Right renal pelvis (tissue), 4 donors: Measurements from ENCODE around the gene FBLN1. TPM values are rescaled to one million over a fixed set of nuclear protein-coding genes. Genes with fewer than 3 reads are reported as not detected.
A peak's percentile ranks its signal among the peaks of the same experiment; 100 is the strongest.

Source experiments
- DNase-seq, 4 donors: peaks; one replicate each; pipeline ENCODE4 v3.0.0-alpha.2; 2013; ENCODE audit warnings: low read depth in 4 of 4, low spot score in 3 of 4, missing footprints in 1 of 4
- polyA plus RNA-seq, 4 donors: library from polyadenylated mRNA; unstranded; fragments of 120-200 nt; gene quantifications; one replicate each; pipeline ENCODE4 v1.2.1, GENCODE V29; 2013; ENCODE audit not compliant: insufficient read length in 4 of 4

The FBLN1 gene
- polyA plus RNA-seq, 4 donors = 95.2 to 194 (median 139) TPM

DNA sequence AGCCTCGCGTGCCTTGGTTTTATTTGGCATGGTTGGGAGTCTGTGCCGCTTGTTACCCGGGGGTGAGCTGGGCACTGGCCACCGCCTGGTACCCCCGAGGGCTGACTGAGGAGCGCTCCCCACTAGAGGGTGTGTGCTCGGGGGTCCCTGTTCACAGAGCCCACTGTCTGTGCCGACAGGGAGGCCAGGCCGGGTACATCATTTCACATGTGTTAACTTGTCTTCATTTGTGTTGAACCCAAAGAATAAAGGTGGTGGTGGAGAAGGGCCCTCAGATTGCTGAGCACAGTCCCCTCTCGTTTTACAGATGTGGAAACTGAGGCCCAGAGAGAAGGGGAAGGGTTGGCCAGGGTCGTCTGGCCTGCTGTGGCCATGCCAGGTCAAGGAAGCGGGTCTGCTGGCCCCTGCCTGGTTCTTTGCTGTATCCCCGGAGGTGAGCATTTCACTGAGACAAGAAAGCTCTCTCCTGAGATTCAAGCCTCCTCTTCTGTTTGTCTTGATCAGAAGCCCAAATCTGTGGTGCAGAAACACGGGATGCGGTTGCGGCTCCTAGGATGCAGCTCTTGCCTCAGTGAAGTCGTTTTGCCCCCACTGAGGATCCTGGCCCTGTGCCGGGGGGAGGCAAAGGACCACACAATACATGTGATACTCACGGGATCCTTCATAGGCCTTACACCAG lies 60.8 kb downstream of the FBLN1 start:
- no peak for DNase-seq

DNA sequence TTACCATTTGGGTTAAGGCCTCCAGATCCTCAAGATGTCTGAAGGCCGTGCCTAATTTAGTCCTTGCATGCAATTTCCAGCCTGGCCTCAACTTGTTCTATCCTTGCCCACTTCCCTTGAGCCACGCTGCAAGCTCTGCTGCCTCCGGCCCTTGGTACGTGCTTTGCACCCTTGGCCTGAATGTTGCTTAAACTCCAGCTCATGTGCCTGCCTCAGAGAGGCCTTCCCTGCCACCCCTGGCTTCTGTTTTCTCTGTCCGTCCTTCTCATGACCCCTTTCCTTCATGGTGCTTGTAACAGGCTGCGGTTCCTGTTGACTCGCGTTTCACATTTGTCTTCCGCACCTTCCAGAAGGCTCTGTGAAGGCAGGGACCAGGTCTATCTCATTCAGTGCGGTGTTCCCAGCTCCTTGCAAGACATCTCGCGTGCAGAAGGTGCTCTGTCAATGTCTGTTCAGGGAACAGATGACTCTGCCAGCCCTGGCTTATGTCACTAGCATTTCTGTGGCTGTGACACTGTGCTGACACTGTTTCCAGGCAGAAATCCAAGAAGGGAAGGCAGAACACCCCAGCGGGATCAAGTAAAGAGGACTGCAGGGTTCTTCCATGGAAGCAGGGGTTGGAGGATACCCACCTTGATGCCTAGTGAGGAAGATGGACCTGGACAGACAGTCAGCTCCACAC lies 61.8 kb downstream of the FBLN1 start:
- DNase-seq = no peak

DNA sequence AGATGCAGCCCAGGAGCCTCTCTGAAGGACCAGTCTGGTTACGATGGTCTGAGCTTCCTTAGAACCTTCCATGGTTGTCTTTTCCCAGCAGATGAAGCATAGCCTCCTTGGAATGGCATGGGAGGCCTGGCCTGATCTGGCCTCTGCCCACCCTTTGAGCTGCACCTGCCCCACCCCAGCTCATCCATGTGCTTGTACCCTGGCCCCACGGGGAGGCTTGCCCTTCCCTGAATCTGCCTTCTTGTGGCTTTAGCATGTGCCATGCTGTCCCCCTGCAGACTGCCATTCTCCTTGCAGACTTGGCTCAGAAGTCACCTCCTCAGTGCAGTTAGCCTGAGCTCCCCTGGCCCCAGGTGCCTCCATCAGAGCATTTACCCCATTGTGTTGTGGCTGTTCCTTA lies 62.5 kb downstream of the FBLN1 start:
- no peak for DNase-seq

DNA sequence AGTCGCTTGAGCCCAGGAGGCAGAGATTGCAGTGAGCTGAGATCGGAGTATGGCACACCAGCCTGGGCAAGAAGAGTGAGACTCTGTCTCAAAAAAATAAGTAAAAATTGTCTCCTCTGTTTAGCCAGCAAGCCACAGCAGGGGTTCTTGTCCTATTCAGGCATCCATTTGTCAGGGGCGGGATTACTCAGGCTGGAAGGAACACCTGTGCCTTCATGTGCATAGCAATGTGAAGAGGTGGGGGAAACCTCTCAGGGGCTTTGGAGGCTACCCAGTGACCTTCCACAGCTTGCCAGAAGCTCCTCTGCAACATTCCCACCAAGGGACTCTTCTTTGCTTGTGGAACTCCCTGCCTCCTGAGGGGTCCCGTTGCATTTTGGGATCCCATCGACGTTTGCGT lies 63.3 kb downstream of the FBLN1 start:
- no peak for DNase-seq

DNA sequence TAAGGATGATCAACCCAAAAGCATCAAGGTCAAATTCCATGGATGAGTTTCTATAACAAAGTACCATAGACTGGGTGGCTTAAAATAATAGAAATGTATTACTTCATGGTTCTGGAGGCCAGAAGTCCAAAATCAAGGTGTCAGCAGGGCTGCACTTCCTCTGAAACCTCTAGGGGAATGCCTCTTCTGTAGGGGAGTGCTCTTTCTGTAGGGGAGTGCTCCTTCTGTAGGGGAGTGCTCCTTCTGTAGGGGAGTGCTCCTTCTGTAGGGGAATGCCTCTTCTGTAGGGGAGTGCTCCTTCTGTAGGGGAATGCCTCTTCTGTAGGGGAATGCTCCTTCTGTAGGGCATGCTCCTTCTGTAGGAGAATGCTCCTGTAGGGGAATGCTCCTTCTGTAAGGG lies 65.5 kb downstream of the FBLN1 start:
- no peak for DNase-seq

DNA sequence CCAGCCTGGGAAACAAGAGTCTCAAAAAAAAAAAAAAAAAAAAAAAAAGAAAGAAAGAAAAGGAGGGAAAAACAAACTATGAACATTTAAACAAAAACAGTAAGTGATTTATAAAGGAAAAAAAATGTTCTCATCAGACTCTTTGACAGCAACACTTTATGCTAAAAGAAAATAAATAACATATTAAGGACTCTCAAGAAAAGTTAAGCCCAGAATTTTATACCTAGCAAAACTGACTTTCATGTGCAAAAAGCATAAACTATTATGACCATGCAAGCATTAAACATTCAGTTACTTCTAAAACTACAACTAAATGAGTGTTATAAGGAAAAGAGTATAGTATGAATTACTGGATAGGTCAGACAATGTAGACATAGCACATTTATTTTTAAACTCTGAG lies 68.4 kb downstream of the FBLN1 start:
- no peak for DNase-seq

DNA sequence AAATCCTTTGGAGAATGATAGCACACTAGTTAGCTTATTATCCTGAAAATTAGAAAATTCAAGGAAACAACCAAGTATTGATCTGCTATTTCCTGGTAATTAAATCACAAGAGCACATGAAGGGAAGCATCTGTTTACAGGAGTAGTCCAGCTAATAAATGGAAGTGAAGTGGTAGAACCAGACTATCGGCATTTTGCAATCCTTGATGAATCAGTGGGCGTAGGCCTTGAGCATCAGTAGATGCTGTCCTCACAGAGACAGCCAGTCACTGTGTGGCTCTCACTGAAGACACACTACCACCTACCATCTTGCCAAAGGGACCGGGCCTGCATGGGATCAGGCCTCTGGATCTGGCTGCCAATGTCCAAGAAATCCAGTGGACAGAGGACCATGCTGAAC lies 69.8 kb downstream of the FBLN1 start:
- DNase-seq = no peak

DNA sequence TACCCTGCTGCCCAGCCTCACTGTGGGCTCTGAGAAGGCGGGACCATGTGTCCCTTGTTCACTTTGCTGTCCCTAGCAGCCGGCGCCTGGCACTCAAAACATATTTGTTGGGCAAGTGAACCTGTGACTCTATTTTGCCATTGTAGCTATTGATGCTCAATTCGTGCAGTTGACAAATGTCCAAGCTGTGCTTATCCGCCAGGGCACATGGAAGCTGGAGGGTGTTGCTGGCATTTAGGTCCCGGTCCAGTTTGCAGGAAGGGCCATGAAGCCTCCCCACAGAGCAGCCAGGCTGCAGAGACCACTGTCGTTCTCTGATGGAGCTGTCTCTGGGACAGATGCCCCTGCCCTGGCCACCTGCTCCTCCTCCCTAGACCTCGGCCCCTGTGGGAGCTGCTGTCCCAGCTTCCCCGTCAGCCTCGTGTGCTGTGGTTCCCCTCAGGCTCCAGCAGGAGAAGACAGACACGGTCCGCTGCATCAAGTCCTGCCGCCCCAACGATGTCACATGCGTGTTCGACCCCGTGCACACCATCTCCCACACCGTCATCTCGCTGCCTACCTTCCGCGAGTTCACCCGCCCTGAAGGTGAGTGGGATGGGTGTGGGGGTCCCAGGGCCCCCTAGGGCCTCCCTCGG lies 71.5 kb downstream of the FBLN1 start:
- DNase-seq = no peak

DNA sequence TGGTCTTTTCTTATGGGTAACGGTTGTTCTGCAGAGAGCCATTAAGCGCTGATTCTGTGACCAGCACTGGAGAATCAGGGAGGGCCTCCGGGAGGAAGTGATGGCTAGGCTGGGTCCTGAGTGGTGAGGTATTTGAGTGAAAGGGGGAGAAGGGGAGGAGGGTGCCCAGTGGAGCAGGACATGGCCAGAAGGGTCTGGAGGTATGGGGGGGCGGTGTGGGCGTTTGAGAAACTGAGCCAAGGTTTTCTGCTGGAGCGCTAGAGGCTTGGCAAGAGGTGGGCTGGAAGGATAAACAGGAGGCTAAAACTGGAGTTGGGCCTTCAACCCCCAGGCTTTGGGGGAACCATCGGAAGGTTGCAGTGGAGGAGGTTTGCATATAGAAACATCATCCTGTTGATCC lies 72.5 kb downstream of the FBLN1 start:
- DNase-seq = no peak

DNA sequence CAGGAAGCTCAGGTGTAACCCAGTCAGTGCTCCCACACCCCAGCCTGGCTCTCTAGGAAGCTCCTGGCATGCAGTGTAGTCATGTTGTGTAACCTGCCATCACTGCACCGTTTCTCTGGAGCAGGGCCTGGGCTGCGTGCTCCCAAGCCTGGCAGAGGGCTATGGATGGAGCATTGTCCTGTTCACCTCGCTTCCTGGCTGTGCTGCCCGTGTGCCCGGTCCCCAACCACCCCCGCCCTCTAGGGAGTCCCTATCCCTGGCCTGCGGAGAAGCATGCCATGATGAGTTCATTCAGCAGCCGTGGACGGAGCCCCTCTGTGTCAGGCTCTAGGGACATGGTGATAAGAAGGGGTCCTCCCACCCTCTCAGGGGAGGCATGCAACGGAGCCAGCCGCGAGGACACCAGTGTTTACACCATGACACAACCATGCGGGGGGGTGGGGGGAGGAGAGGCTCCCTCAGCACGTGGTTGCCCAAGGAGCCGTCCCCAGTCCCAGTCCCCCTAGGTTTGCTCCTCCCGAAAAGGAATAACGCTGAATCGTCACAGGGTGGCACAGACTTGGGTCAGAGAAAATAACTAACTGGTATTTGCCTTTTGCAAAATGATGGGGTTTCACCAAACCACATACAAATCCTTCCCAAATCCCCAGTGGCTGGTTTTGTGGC lies 73.1 kb downstream of the FBLN1 start:
- DNase-seq = no peak

DNA sequence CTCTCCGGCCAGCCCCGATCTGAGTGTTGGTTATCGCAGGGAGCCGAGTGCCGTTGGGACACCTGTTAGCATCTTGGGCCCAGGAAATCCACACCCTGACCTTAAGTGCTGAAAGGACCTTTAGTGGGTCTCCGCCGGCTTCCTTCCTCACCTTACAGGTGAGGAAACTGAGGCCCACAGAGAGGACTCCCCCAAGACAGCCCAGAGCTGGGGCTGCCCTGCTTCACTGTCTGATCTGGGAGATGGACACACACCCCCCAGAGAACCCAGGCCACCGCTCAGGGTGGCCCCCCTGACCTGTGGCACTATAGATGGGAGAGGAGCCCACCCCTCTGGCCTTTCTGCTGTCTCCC lies 73.6 kb downstream of the FBLN1 start:
- no peak for DNase-seq

DNA sequence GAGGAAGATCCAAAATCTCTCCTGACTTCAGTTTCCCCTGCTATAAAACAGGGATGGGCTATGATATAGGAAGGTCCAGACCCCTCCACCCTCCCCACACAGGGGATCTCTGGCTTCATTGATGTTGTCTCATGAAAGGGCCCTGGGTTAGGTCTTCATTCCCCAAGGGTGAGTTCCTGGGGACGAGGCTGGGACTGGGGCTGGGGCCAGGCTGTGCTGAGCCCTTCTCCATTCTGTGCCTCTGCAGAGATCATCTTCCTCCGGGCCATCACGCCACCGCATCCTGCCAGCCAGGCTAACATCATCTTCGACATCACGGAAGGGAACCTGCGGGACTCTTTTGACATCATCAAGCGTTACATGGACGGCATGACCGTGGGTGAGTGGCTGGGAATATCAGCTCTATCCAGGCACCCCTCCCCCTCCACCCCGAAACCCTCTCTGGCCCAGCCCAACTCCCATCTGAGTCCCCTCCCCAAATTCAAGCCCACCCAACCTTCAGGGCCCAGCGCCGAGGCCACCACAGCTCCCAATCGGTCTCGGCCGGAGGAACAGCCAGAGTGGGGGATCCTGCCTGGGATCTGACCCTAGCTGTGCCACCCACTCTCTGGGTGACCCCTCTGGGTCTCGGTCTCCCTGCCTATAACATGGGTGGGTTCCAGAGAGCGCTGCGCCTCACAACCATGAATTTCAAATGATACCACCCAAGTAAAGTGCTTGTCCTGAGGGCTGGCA lies 74.2 kb downstream of the FBLN1 start:
- DNase-seq = no peak

DNA sequence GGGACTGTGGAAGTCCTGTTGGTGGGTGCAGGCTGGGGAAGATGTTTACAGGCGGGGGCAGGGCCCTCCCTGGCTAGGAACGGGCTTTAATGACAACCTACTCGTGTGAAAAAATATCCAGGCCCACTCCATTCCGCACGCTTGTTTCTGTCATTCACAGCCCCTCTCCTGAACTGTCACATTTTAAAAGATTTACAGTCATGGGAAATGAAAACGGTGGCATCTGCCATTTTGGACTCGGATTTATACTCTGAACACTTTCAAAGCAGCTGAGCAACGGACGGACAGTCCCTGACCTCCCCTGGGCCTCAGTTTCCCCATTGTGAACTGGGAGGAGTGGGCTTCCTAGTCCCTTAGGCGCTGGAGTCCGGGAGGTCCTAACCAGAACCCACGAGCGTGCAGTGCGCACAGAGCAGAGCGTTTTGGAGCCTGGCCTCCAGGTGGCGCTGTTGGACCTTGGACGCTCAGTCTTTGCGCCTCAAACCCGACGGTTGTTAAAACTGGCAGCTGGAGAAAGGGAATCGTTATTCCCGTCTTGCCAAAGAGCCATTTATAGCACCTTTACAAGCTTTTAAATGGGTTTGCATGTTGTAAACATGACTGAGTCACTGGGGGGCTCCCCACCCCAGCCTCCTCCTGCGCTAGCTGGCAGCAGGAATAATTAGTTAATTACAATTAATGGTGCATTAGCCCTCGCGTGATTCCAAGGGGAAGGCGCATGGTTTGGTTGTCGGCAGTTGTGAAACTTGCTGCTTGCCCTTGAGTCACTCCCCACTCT lies 75.3 kb downstream of the FBLN1 start:
- DNase-seq = peak; percentile 69 to 78 (median 74)

DNA sequence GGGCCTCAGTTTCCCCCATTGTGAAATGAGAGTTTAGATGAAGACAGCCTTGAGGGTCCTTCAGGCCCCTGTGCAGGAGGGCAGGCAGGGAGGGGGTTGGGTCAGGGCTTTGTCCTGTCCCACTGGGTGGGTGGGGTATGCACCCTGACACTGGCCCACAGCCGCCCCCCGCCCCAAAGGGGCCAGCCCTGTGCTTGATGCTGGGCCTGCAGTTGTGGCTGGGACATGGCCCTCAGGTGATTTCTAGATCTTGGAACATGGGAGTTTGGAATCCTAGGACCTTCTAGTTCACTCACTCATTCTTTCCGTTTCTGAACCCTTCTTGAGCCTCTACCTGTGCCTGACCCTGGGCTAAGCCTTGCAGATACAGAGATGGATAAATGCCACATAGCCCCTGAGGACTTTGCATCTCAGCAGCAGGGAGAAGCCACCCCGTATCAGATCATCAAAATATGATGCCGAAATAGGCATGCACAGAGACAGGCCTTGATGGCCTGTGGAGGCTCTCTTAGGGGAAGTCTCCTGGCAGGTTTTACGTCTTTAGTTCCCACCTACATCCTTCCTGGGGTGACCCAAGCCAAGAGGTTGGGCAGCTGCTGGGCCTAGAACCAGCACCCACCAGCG lies 76.0 kb downstream of the FBLN1 start:
- DNase-seq = no peak

DNA sequence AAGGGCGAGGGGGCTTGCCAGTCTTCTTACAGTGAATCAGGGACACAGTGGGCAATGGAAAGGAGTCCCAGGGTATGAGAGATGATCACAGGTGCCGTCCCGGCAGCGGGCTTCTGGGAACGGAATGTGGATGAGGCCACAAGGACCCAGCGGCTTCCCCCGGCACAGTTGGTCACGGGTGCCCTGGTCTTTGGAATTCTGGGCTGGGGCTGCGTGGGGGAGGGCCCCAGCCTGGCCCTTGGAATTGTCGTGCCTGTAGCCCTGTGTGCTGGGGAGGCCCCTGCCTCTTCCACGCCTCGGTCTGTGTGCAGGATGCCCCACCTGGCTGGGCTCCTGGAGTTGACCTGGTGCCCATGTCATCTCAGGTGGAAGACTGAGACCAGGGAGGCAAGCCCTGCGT lies 76.6 kb downstream of the FBLN1 start:
- no peak for DNase-seq

DNA sequence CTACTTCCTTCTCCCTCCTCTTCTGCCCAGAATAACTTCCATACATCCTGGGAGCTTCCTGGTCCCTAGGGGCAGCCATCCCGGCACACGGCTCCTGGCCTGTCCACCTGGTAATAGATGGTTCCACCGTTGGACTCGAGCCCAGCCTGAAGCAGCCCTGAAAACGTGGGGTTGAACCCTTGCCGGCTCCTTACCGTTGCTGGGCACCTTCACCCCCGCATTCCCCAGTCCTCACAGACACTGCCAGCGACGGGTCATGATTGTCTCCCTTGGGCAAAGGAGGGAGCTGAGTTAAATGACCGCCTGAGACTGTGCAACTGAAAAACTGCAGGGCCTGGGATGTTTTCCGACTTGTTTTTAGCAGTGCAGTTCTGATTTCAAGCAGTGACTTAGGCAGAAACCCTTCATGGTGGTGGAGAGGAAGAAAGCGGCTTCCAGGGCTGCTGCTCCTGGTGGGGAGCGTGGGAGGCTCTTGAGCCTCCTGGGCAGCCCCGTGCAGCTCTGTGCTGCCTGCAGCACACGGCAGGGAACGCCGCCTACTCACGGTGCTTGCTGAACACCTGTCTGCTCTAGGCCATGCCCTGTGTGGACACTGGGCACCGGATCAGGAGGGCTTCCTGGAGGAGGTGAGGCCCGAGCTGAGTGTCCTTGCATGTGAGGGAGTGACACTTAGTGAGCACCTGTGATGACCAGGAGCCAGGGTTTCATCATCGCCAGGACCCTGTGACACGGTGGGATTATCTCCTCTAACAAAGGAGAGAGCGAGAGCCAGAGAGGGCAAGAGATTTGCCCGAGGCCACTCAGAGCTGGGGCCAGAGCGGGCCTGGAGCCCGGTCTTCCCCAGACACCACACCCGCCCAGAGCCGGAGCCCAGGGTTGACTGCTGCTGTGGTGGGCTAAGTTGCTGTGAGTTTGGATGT lies 77.4 kb downstream of the FBLN1 start:
- DNase-seq = no peak

DNA sequence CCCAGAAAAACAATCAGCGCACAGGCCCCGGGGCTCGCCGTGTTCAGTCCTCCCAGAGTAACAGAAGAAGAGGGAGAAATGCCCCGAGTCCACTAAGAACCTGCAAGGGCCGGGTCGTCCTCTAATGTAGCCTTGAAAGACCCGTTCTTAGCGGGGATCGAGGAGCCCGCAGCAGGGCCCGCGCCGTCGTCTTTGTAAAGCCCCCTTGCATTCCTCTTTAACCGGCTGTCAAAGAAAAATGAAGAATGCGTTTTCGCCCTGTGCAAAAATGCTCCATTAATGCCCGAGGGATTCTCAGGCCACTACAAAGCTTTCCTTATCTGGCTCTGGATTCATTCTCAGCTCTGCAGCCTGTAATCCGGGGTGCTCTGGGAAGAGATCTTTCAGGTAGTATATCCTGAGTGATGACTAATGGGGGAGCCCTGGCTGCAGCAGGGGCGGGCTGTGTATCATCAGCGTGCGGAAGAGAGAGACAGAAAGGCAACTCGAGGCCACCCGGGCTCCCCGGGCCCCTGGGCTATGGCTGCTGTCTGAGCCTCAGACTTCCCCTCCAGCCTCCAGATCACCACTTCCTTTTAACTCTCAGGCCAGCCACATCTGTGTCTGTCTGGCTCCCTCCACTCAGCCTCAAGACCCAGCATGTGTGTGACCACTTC lies 78.2 kb downstream of the FBLN1 start:
- DNase-seq = no peak

DNA sequence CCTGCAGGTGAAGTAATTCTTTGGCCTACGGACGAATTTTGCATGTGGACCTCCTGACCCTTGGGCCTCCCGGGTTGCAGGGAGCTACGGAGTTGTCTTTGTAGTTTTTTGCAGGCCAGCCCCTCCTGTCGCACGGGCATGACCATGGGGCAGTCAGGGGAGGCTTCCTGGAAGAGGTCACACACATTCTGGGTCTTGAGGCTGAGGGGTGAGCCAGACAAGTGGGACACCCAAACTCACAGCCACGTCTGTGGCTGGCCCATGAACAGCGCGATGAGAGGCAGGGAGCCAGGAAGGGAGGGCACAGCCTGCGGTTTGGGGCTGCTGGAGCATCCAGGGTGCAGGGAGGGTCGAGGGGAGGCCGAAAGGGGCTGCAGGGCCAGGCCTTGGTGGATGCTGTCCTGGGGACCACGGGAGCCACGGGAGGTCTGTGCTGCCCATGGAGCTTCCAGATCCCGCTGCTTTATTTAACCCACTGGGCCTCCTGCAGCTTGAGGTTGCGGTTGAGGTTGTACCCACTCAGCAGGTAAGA lies 78.9 kb downstream of the FBLN1 start:
- DNase-seq = no peak
